Transverse colon (tissue), 4 donors: ENCODE data around the gene FRY. TPM values are rescaled to one million over a fixed set of nuclear protein-coding genes. Genes with fewer than 3 reads are reported as not detected.

Source experiments
- DNase-seq: peaks from one replicate; pipeline ENCODE4 v3.0.0-alpha.2; 2019
- H3K27ac ChIP-seq, 4 donors: fragments of 200-600 bp; sonication (generic); 2 replicates each; pipeline ENCODE4 v1.5.1; 2016 to 2018; ENCODE audit warnings: inconsistent platforms in 4 of 4
- H3K27me3 ChIP-seq: fragments of 200-600 bp; sonication (generic); 2 replicates; pipeline ENCODE4 v1.5.1; 2017; ENCODE audit warnings: inconsistent platforms
- H3K36me3 ChIP-seq, 4 donors: fragments of 200-600 bp; sonication (generic); 2 replicates each; pipeline ENCODE4 v1.5.1; 2017 to 2019; ENCODE audit warnings: inconsistent platforms in 4 of 4
- H3K4me1 ChIP-seq, 4 donors: fragments of 200-600 bp; sonication (generic); 2 replicates each; pipeline ENCODE4 v1.5.1; 2017 to 2020; ENCODE audit warnings: inconsistent platforms in 4 of 4
- H3K4me3 ChIP-seq, 4 donors: fragments of 200-600 bp; sonication (generic); 1 replicate in 1 of 4; 2 replicates in 3 of 4; pipeline versions ENCODE4 v1.5.1 to v1.6.1; 2017 to 2019; ENCODE audit warnings: inconsistent platforms in 4 of 4
- H3K9me3 ChIP-seq, 2 donors: fragments of 200-600 bp; sonication (generic); 2 replicates each; pipeline ENCODE4 v1.5.1; 2017 to 2019; ENCODE audit warnings: inconsistent platforms in 2 of 2
- CTCF ChIP-seq, 5 experiments: fragments of 200-600 bp in 3 of 5; fragments of 450-650 bp in 2 of 5; sonication (generic) in 3 of 5; IDR thresholded peaks; 1 replicate in 2 of 5; 2 replicates in 3 of 5; pipeline ENCODE4 v1.5.1; 2016 to 2017; ENCODE audit warnings: antibody characterized with exemption in 5 of 5, inconsistent platforms in 3 of 5, mild to moderate bottlenecking in 2 of 5, moderate library complexity in 1 of 5
- EP300 ChIP-seq: sonication (generic); formaldehyde crosslinking; IDR thresholded peaks from one replicate; pipeline ENCODE4 v1.6.1; 2017; ENCODE audit warnings: antibody characterized with exemption, low read depth
- POLR2A ChIP-seq: fragments of 450-650 bp; IDR thresholded peaks from one replicate; pipeline ENCODE4 v1.6.1; 2016; ENCODE audit warnings: antibody characterized with exemption, mild to moderate bottlenecking, moderate library complexity
- POLR2AphosphoS5 ChIP-seq, 3 donors: sonication (generic); formaldehyde crosslinking; IDR thresholded peaks; one replicate each; pipeline ENCODE4 v1.6.1; 2016; ENCODE audit warnings: antibody characterized with exemption in 3 of 3
- WGBS, 2 donors: methylation state at CpG; one replicate each; pipeline ENCODE4 v1.1.5; 2018; ENCODE audit warnings: low coverage in 1 of 2; 5-methylcytosine and 5-hydroxymethylcytosine counted together
- in situ Hi-C, 4 donors: fragments of 200-750 bp; cut with MboI; loops; one replicate each; pipeline versions ENCODE4 v1.15.0 to v1.15.1; 2017; ENCODE audit warnings: low sequenced_read_pairs in 3 of 4, low pct_ligation_motif_present in 1 of 4, low pct_unique_long_range_greater_than_20kb in 1 of 4
- intact Hi-C: fragments of 100-400 bp; cut with DNase I; formaldehyde crosslinking; loops from one replicate; pipeline ENCODE4 v1.15.1; 2023; ENCODE audit warnings: low total_unique reads
- total RNA-seq, 4 donors: library from RNA; depleted of rRNA; stranded (reverse); fragments of >200 nt; gene quantifications; one replicate each; pipeline ENCODE4 v1.1.0, GENCODE V29; 2016

FRY gene
- total RNA-seq, 4 donors from 2014 or later: 6.7 to 42.6 (median 12.4) TPM

- Histone ChIP-seq H3K4me3 (no peak overlapping the region), H3K4me1 (no peaks in the 10 kb centered on the region)
- WGBS, 2 donors: 0 to 52% methylated on average over 1 of the region's 1 CpG
Observed at GRCh38 chr13:32141462-32141861, 109.9 kb downstream of the FRY start.

GRCh38 chr13:32142115-32142514 lies 110.5 kb downstream of the FRY start:
- intact Hi-C loops: no loop called here
- WGBS, 2 donors: 83 to 94% methylated on average over 1 of the region's 1 CpG
- no peak for DNase-seq
- H3K9me3 ChIP-seq: no peaks in the 10 kb centered on the region
- no peak overlapping the region for H3K4me3 ChIP-seq
- no peaks in the 10 kb centered on the region for H3K36me3 ChIP-seq
- H3K27ac ChIP-seq: no peak overlapping the region
- in situ Hi-C loops: no loop called here
- H3K4me1 ChIP-seq: no peaks in the 10 kb centered on the region
- TF ChIP-seq EP300 (no peak), POLR2AphosphoS5 (IDR thresholded peaks at IDR 0.05) (no peak), POLR2A (no peak)
- no peaks in the 10 kb centered on the region for H3K27me3 ChIP-seq

More at GRCh38 chr13:32141462-32141861, 109.9 kb downstream of the FRY start:
- intact Hi-C loops (no loop called here), in situ Hi-C loops (no loop called here)
- no peak for DNase-seq
- Histone ChIP-seq H3K36me3 (no peaks in the 10 kb centered on the region), H3K27ac (no peak overlapping the region), H3K9me3 (no peaks in the 10 kb centered on the region), H3K27me3 (no peaks in the 10 kb centered on the region)
- no peak for TF ChIP-seq POLR2A
- TF ChIP-seq CTCF (IDR thresholded peaks at IDR 0.05): no peak
- TF ChIP-seq POLR2AphosphoS5 (IDR thresholded peaks at IDR 0.05): no peak
- no peak for TF ChIP-seq EP300

DNA sequence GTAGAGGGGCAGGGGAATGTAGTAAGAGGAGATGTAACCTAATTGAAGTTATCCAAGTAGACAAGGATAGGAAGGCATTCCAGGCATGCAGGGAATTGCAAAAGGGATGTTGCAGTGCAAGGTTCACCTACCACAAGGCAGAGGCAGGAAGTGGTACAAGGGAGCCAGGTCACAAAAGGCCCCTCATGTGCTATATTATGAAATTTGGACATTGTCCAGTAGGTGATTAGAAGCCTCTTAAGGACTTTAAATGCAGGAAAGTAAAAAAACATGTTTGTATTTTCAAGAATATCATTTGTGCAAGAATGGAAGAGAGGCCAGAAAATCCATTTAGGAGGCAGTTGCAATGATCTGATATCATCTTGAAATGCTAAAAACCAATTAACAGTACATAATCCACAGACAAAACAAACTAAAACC lies 111.4 kb downstream of the FRY start:
- in situ Hi-C loops: no loop called here
- intact Hi-C loops: no loop called here
- DNase-seq: no peak
- H3K4me1 ChIP-seq: peaks cover 0 to 1% (median 0%) of the 10 kb centered on the region in 4 donors
- H3K27me3 ChIP-seq: no peaks in the 10 kb centered on the region
- no peaks in the 10 kb centered on the region for H3K36me3 ChIP-seq
- TF ChIP-seq POLR2AphosphoS5 (IDR thresholded peaks at IDR 0.05) (no peak), POLR2A (no peak), EP300 (no peak), CTCF (IDR thresholded peaks at IDR 0.05) (no peak)
- no peak overlapping the region for H3K4me3 ChIP-seq
- H3K9me3 ChIP-seq: no peaks in the 10 kb centered on the region
- no peak overlapping the region for H3K27ac ChIP-seq

DNA sequence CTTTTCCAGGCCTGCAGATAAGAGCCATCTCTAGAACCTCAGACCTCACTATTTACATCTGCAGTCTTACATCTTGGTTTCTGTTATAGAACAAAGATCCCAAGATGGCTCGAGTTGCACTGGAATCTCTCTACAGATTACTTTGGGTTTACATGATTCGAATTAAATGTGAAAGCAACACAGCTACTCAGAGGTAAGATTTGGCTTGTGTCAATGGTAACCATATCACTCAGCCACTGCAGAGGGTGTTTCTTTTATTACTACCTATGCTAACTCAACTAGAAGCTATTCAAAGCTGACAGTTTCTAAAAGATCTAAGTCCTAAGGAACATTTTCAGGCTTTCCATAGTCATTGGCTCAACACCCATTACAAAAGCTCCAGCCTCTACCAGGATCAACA lies 115.6 kb downstream of the FRY start:
- in situ Hi-C loops (no loop called here), intact Hi-C loops (no loop called here)
- Histone ChIP-seq H3K27me3 (no peaks in the 10 kb centered on the region), H3K9me3 (no peaks in the 10 kb centered on the region), H3K4me1 (peaks cover 0 to 14% (median 2%) of the 10 kb centered on the region in 4 donors), H3K27ac (peak overlapping the region in 1 of 4 donors; percentile 29), H3K4me3 (no peak overlapping the region), H3K36me3 (no peaks in the 10 kb centered on the region)
- no peak for DNase-seq
- TF ChIP-seq POLR2AphosphoS5 (IDR thresholded peaks at IDR 0.05) (no peak), POLR2A (no peak), CTCF (IDR thresholded peaks at IDR 0.05) (no peak), EP300 (no peak)
- 73 to 75% methylated on average over 2 of the region's 2 CpGs for WGBS, 2 donors

DNA sequence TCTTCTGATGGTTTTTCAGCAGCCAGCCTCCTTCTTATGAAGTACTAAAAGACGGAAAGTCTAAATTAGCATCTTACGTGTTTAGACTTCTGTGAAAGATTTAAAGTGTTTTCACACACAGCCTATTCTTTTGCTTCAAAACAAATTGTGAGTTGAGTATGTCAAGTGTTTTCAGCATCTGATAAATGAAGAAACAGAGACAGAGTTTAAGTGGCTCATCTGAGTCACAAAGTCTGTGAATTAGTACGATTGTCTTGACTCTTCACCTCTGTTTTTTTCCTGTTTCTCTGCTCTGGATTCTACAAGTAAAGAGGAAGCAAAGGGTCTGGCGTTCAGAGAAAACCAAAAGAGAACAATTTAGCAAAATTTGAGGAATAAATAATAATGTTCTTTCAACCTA lies 116.4 kb downstream of the FRY start:
- no peak for DNase-seq
- Histone ChIP-seq H3K4me1 (peaks cover 0 to 14% (median 4%) of the 10 kb centered on the region in 4 donors), H3K4me3 (no peak overlapping the region), H3K27ac (peak overlapping the region in 3 of 4 donors; percentile 7 to 29 (median 19)), H3K27me3 (no peaks in the 10 kb centered on the region), H3K9me3 (no peaks in the 10 kb centered on the region), H3K36me3 (no peaks in the 10 kb centered on the region)
- 72 to 74% methylated on average over 4 of the region's 4 CpGs for WGBS, 2 donors
- intact Hi-C loops (no loop called here), in situ Hi-C loops (no loop called here)
- TF ChIP-seq POLR2A (no peak), POLR2AphosphoS5 (IDR thresholded peaks at IDR 0.05) (no peak), CTCF (IDR thresholded peaks at IDR 0.05) (no peak), EP300 (no peak)
